Immature natural killer cell (primary cell): ENCODE results near the gene DEF6. TPM values are rescaled to one million over a fixed set of nuclear protein-coding genes. Genes with fewer than 3 reads are reported as not detected.
"Not testable (repeated sequence)": the region's sequence is repeated elsewhere in the genome, so short reads cannot be mapped to it uniquely, and the experiment has no call there.

Experiments used
- DNase-seq, 3 donors: peaks; one replicate each; pipeline ENCODE4 v3.0.0; 2022; ENCODE audit warnings: mixed read lengths in 1 of 3
- H3K27ac Mint-ChIP-seq, 6 donors: one replicate each; pipeline ENCODE4 v1.8.0; 2020; ENCODE audit warnings: mixed read lengths in 6 of 6, mild to moderate bottlenecking in 5 of 6, inconsistent platforms in 4 of 6, moderate library complexity in 3 of 6
- H3K27me3 Mint-ChIP-seq, 3 donors: one replicate each; pipeline ENCODE4 v1.8.0; 2020 to 2021; ENCODE audit warnings: low read depth in 3 of 3, mild to moderate bottlenecking in 3 of 3, mixed read lengths in 3 of 3, moderate library complexity in 3 of 3, inconsistent platforms in 1 of 3
- H3K36me3 Mint-ChIP-seq, 3 donors: one replicate each; pipeline ENCODE4 v1.8.0; 2020; ENCODE audit warnings: mixed read lengths in 3 of 3, inconsistent platforms in 2 of 3, mild to moderate bottlenecking in 2 of 3
- H3K4me1 Mint-ChIP-seq, 2 donors: one replicate each; pipeline ENCODE4 v1.8.0; 2020; ENCODE audit warnings: inconsistent platforms in 2 of 2, mild to moderate bottlenecking in 2 of 2, mixed read lengths in 2 of 2, moderate library complexity in 1 of 2
- H3K4me3 Mint-ChIP-seq, 5 donors: one replicate each; pipeline ENCODE4 v1.8.0; 2020; ENCODE audit warnings: mild to moderate bottlenecking in 5 of 5, mixed read lengths in 5 of 5, inconsistent platforms in 3 of 5, moderate library complexity in 3 of 5
- H3K9me3 Mint-ChIP-seq, 6 donors: one replicate each; pipeline ENCODE4 v1.8.0; 2020; ENCODE audit warnings: mild to moderate bottlenecking in 6 of 6, mixed read lengths in 6 of 6, inconsistent platforms in 4 of 6, moderate library complexity in 3 of 6
- polyA plus RNA-seq, 3 donors: library from polyadenylated mRNA; unstranded; fragments of 300-500 nt; fragmentation: Illumina TruSeq; gene quantifications; one replicate each; pipeline ENCODE4 v1.2.3, GENCODE V29; 2021

DEF6 gene
- polyA plus RNA-seq, 3 donors from 2014 or later = 90.7 to 226 (median 95.1) TPM

DNA sequence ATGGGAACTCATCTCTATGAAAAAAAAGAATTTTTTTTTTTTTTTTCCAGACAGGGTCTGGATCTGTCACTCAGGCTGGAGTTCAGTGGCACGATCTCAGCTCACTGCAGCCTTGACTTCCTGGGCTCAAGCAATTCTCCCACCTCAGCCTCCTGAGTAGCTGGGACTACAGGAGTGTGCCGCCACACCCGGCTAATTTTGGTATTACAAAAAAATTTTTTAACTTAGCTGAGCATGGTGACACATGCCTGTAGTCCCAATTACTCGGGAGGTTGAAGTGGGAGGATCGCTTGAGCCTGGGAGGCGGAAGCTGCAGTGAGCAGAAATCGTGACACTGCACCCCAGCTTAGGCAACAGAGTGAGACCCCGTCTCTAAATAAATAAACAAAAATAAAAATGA, 7.5 kb downstream of the DEF6 start:
- H3K36me3 Mint-ChIP-seq = peaks cover 18 to 36% (median 24%) of the 10 kb centered on the region in 3 donors
- H3K9me3 Mint-ChIP-seq = no peaks in the 10 kb centered on the region
- DNase-seq = no peak
- peaks cover 3 to 13% (median 4%) of the 10 kb centered on the region in 3 donors for H3K27me3 Mint-ChIP-seq
- H3K27ac Mint-ChIP-seq = peak overlapping the region in 4 of 6 donors; percentile 17 to 98 (median 51)
- peaks cover 81 to 83% of the 10 kb centered on the region in 2 donors for H3K4me1 Mint-ChIP-seq
- no peak overlapping the region for H3K4me3 Mint-ChIP-seq

DNA sequence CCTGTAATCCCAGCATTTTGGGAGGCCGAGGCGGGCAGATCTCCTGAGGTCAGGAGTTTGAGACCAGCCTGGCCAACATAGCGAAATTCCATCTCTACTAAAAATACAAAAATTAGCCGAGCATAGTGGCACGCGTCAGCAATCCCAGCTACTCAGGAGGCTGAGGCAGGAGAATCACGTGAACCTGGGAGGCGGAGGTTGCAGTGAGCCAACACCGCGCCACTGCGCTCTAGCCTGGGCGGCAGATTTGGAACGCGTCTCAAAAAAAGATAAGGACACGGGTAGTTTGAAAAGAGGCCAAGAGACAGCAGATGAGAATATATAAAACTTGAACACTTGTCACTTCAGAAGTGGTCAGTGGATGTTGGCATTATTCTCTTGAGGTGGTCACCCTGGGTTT, 9.5 kb downstream of the DEF6 start:
- DNase-seq, H3K9me3 Mint-ChIP-seq, H3K4me3 Mint-ChIP-seq: not testable (repeated sequence)
- peaks cover 82 to 86% of the 10 kb centered on the region in 2 donors for H3K4me1 Mint-ChIP-seq
- H3K36me3 Mint-ChIP-seq = peaks cover 24 to 53% (median 30%) of the 10 kb centered on the region in 3 donors
- H3K27ac Mint-ChIP-seq = peak overlapping the region; percentile 76 to 98 (median 86)
- H3K27me3 Mint-ChIP-seq = peaks cover 3 to 11% (median 6%) of the 10 kb centered on the region in 3 donors

GRCh38 chr6:35308543-35308942, 10.9 kb downstream of the DEF6 start:
- peak overlapping the region in 2 of 5 donors; percentile 36 to 70 for H3K4me3 Mint-ChIP-seq
- H3K4me1 Mint-ChIP-seq = peaks cover 80 to 86% of the 10 kb centered on the region in 2 donors
- DNase-seq, H3K27me3 Mint-ChIP-seq, H3K9me3 Mint-ChIP-seq: not testable (repeated sequence)
- H3K36me3 Mint-ChIP-seq = peaks cover 27 to 52% (median 29%) of the 10 kb centered on the region in 3 donors
- H3K27ac Mint-ChIP-seq = peak overlapping the region; percentile 97 to 99 (median 98)

DNA sequence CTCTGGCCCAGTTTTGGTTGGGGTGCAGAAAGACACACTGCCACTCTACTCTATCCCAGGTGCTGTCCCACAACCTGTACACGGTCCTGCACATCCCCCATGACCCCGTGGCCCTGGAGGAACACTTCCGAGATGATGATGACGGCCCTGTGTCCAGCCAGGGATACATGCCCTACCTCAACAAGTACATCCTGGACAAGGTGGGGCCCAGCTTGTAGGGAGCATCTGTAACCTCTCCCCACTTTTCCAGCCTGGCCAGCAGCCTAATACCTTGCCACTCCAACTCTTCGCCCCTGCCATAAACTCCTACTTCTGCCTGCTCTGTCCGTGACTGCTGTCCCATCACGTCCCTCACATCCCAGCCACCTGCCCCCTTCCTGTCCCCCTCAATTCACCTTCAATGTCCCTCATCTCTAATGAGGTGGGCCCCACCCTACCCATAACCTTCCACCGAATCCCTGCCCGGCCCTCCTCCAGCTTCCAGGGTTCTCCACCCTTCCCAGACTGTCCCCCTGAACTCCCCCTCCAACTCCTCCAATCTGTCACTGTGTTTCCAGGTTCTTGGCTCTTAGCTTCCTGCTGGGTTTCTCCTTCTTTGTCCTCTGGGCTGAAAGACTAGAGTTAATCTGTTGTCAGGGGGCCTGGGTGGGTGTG, 12.1 kb downstream of the DEF6 start:
- no peak for DNase-seq
- Mint-ChIP-seq H3K9me3 (no peaks in the 10 kb centered on the region), H3K4me3 (peak overlapping the region; percentile 83 to 88 (median 85)), H3K4me1 (peaks cover 79 to 86% of the 10 kb centered on the region in 2 donors), H3K27ac (peak overlapping the region; percentile 97 to 99 (median 98)), H3K27me3 (peaks cover 0 to 6% (median 2%) of the 10 kb centered on the region in 3 donors), H3K36me3 (peaks cover 26 to 53% (median 26%) of the 10 kb centered on the region in 3 donors)

DNA sequence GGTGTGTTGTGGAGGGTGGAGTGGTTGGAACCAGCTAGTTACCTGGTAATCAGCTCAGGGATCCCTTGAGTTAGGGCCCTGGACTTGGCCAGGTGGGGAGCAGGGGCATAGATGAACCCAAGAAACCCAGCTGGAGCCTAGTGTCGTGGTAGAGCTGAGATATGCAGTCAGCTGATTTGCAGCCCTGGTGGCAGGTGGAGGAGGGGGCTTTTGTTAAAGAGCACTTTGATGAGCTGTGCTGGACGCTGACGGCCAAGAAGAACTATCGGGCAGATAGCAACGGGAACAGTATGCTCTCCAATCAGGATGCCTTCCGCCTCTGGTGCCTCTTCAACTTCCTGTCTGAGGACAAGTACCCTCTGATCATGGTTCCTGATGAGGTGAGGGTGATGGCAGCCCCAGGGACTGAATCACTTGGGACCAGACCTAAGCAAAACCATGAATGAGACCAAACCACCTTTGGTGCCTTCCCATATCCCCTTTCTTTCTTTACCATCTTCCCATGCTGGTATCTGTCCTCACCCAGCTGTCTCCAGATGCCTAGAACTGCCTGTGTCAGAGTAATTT, 12.7 kb downstream of the DEF6 start:
- peaks cover 0 to 6% (median 2%) of the 10 kb centered on the region in 3 donors for H3K27me3 Mint-ChIP-seq
- peaks cover 26 to 52% (median 26%) of the 10 kb centered on the region in 3 donors for H3K36me3 Mint-ChIP-seq
- peak overlapping the region; percentile 97 to 99 (median 98) for H3K27ac Mint-ChIP-seq
- H3K4me1 Mint-ChIP-seq = peaks cover 83 to 91% of the 10 kb centered on the region in 2 donors
- no peak for DNase-seq
- peak overlapping the region; percentile 83 to 88 (median 85) for H3K4me3 Mint-ChIP-seq
- H3K9me3 Mint-ChIP-seq = no peaks in the 10 kb centered on the region

DNA sequence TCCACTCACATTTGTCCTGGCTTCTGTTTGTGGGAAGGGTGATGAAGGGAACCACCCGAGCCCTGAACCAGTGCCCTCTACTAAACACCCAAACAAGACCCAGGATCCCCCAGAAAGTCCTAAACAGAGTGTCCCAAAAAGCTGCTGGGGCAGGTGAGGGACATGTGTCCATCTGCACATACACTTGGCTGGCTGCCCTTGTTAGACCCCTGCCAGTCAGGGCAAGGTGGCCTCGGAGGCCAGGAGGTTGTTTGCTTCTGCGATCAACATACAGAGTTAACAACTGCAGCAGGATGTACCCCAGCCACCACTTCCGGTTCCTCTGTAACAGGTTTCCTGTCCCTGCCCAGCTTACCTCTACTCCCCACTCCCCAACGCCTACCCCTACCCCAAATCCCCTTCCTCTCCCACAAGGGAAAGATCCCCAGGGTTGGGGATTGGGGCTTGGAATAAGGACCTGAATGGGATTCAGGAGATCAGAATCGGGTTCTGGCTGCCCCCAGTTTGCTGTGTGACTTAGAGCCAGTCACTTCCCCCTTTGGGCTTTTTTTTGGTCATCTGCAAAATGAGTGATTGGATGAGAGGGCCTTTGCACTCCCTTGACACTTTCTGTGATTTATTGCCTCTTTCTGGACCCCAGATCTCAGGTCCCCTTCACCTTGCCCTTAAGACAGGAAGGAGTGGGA, 13.9 kb downstream of the DEF6 start:
- DNase-seq = peak; percentile 64 to 71 (median 64)
- Mint-ChIP-seq H3K9me3 (no peaks in the 10 kb centered on the region), H3K4me3 (peak overlapping the region; percentile 83 to 88 (median 85)), H3K36me3 (peaks cover 26 to 56% (median 31%) of the 10 kb centered on the region in 3 donors), H3K27me3 (peaks cover 0 to 6% (median 2%) of the 10 kb centered on the region in 3 donors), H3K27ac (peak overlapping the region; percentile 97 to 99 (median 98)), H3K4me1 (peaks cover 82 to 99% of the 10 kb centered on the region in 2 donors)

DNA sequence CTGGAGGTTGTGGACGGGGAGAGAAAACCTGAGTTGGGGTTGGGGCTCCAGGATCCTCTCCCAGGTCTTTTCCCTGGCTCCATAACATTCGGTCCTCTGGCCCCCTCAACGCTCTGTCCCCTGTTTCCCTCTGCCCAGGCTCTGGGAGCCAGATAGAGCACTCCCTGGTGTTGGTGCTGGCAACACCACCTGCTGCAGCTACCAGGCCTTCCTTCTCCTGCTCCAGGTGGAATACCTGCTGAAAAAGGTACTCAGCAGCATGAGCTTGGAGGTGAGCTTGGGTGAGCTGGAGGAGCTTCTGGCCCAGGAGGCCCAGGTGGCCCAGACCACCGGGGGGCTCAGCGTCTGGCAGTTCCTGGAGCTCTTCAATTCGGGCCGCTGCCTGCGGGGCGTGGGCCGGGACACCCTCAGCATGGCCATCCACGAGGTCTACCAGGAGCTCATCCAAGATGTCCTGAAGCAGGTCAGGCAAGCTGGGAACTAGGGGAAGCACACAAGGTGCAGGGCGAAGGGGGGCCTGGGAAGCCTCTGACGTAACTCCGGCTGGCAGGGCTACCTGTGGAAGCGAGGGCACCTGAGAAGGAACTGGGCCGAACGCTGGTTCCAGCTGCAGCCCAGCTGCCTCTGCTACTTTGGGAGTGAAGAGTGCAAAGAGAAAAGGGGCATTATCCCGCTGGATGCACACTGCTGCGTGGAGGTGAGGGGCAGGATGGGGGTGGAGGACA, 14.6 kb downstream of the DEF6 start:
- no peaks in the 10 kb centered on the region for H3K9me3 Mint-ChIP-seq
- peaks cover 27 to 57% (median 38%) of the 10 kb centered on the region in 3 donors for H3K36me3 Mint-ChIP-seq
- H3K27ac Mint-ChIP-seq = peak overlapping the region; percentile 97 to 99 (median 98)
- no peak for DNase-seq
- H3K27me3 Mint-ChIP-seq = peaks cover 0 to 6% (median 2%) of the 10 kb centered on the region in 3 donors
- H3K4me1 Mint-ChIP-seq = peaks cover 75 to 99% of the 10 kb centered on the region in 2 donors
- H3K4me3 Mint-ChIP-seq = peak overlapping the region; percentile 83 to 88 (median 85)

GRCh38 chr6:35312807-35313206, 15.2 kb downstream of the DEF6 start:
- H3K27me3 Mint-ChIP-seq = peaks cover 0 to 6% (median 2%) of the 10 kb centered on the region in 3 donors
- H3K27ac Mint-ChIP-seq = peak overlapping the region; percentile 97 to 99 (median 98)
- peaks cover 70 to 97% of the 10 kb centered on the region in 2 donors for H3K4me1 Mint-ChIP-seq
- H3K4me3 Mint-ChIP-seq = peak overlapping the region; percentile 35 to 88 (median 83)
- peaks cover 31 to 61% (median 42%) of the 10 kb centered on the region in 3 donors for H3K36me3 Mint-ChIP-seq
- DNase-seq = no peak
- no peaks in the 10 kb centered on the region for H3K9me3 Mint-ChIP-seq

DNA sequence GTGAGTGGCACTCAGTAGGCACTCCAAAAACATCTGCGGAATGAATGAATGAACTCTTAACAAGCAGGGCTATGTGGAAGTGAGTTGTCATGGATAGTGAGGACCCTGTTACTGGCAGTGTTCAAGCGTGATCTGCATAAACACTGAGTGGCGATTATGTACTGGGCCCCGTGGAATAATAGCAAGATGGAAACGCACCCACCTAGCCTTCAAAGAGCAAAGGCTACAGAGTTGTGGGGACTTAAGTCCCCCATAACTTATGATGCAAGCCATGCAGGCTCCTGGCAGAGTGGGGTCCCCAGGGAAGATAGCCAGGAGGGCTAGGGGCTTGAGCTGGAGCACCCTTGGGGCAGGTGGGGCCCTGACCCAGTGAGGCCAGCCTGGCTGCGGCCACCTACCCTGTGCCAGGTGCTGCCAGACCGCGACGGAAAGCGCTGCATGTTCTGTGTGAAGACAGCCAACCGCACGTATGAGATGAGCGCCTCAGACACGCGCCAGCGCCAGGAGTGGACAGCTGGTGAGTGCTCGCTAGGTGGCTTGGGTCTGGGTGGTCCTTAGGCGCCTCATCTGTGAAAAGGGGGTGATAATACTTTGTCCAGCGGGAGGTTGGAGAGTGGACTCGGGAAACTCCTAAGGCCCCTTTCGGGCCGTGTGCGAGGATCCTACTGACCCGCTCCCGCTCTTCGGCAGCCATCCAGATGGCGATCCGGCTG, 20.0 kb downstream of the DEF6 start:
- peaks cover 31 to 62% (median 36%) of the 10 kb centered on the region in 3 donors for H3K36me3 Mint-ChIP-seq
- no peak for DNase-seq
- peaks cover 1 to 4% (median 3%) of the 10 kb centered on the region in 3 donors for H3K27me3 Mint-ChIP-seq
- peak overlapping the region in 4 of 6 donors; percentile 40 to 74 (median 50) for H3K27ac Mint-ChIP-seq
- no peak overlapping the region for H3K4me3 Mint-ChIP-seq
- H3K9me3 Mint-ChIP-seq = no peaks in the 10 kb centered on the region
- H3K4me1 Mint-ChIP-seq = peaks cover 24 to 48% of the 10 kb centered on the region in 2 donors

DNA sequence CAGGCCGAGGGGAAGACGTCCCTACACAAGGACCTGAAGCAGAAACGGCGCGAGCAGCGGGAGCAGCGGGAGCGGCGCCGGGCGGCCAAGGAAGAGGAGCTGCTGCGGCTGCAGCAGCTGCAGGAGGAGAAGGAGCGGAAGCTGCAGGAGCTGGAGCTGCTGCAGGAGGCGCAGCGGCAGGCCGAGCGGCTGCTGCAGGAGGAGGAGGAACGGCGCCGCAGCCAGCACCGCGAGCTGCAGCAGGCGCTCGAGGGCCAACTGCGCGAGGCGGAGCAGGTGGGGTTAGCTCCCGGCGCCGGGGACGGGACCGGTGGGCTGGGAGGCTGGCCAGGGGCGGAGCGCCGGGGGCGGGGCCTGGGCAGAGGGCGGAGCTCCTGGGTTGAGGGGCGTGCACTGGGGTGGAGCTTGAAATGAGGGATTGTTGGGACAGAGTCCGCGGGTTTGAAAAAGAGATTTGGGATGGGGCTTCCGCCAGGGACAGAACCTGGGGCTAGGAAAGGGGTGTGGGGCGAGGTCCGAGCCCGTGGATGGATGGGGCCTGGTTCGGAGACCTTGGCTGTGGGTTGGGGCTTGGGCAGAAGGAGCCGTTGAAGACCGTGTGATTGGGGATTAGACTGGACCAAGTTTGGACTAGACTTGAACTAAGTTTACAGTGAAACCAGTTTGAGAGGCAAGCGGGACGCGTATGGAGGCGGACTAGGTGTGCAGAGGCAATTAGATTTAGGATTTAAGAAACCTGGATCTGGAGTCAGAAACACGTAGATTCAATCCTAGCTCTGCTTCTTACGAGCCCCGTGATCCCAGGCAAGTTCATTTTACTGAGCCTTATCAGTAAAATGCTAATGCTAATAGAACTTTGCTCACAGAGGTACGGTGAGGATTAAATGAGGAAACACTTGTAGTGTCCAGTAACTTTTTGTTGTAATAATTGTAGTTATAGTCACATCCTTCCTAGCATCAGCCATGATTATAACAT, 20.9 kb downstream of the DEF6 start:
- H3K9me3 Mint-ChIP-seq = no peaks in the 10 kb centered on the region
- H3K4me3 Mint-ChIP-seq = no peak overlapping the region
- DNase-seq = no peak
- peak overlapping the region in 3 of 6 donors; percentile 40 to 64 (median 56) for H3K27ac Mint-ChIP-seq
- peaks cover 0 to 4% (median 3%) of the 10 kb centered on the region in 3 donors for H3K27me3 Mint-ChIP-seq
- peaks cover 18 to 40% of the 10 kb centered on the region in 2 donors for H3K4me1 Mint-ChIP-seq
- H3K36me3 Mint-ChIP-seq = peaks cover 31 to 61% (median 33%) of the 10 kb centered on the region in 3 donors

GRCh38 chr6:35319346-35320030, 21.9 kb downstream of the DEF6 start:
- Mint-ChIP-seq H3K9me3 (no peaks in the 10 kb centered on the region), H3K27me3 (peaks cover 0 to 4% (median 3%) of the 10 kb centered on the region in 3 donors), H3K36me3 (peaks cover 29 to 54% (median 34%) of the 10 kb centered on the region in 3 donors), H3K4me1 (peaks cover 10 to 30% of the 10 kb centered on the region in 2 donors), H3K4me3 (no peak overlapping the region), H3K27ac (peak overlapping the region in 4 of 6 donors; percentile 0 to 74 (median 50))
- no peak for DNase-seq
